IMR-90 (cell line): ENCODE measurements around the gene INPP5F. TPM values are rescaled to one million over a fixed set of nuclear protein-coding genes. Genes with fewer than 3 reads are reported as not detected.

ENCODE experiments used
- ATAC-seq: fragments of 200-7000 bp; cut with Tn5 transposase; 2 replicates; pipeline ENCODE4 v1.9.1; 2020; ENCODE audit warnings: low read depth, mild to moderate bottlenecking, moderate library complexity
- BruUV-seq: library from RNA; stranded (reverse); fragments of 400-500 nt; replicated peaks from 2 replicates; lab custom pipeline; 2021; lab: Mats Ljungman, UMichigan
- CTCF ChIA-PET: fragments of 300-600 bp; formaldehyde crosslinking; extraction: SDS; loops from one replicate; lab custom pipeline; 2021; ENCODE audit warnings: antibody characterized with exemption; lab: Yijun Ruan, JAX
- POLR2A ChIA-PET: fragments of 300-600 bp; sonication (Branson Sonifier 250); formaldehyde crosslinking; loops from one replicate; lab custom pipeline; 2022; ENCODE audit warnings: antibody characterized with exemption; ENCODE audit not compliant: unreplicated experiment; lab: Charles Lee
- DNase-seq: peaks from one replicate; pipeline ENCODE4 v3.0.0; 2013
- H2AFZ ChIP-seq: replicated peaks from 2 replicates; pipeline ENCODE3; 2013; ENCODE audit warnings: low read length, mild to moderate bottlenecking; ENCODE audit not compliant: poor library complexity
- H2AK5ac ChIP-seq: 2 replicates; pipeline ENCODE4 v1.6.1; 2013; ENCODE audit warnings: low read depth, low read length, inconsistent platforms
- H2AK9ac ChIP-seq: replicated peaks from 2 replicates; pipeline ENCODE3; 2013; ENCODE audit warnings: mild to moderate bottlenecking, low read depth, low read length, moderate library complexity; ENCODE audit not compliant: poor library complexity
- H2BK120ac ChIP-seq: 2 replicates; pipeline ENCODE4 v1.6.1; 2013; ENCODE audit warnings: low read depth, low read length, inconsistent platforms
- H2BK15ac ChIP-seq: 3 replicates; pipeline ENCODE4 v1.6.1; 2013; ENCODE audit warnings: low read depth, low read length, inconsistent platforms
- H2BK20ac ChIP-seq: 2 replicates; pipeline ENCODE4 v1.6.1; 2013; ENCODE audit warnings: low read depth, mild to moderate bottlenecking, inconsistent platforms, low read length, moderate library complexity
- H2BK5ac ChIP-seq: 2 replicates; pipeline ENCODE4 v1.6.1; 2013; ENCODE audit warnings: mild to moderate bottlenecking, low read depth, low read length, inconsistent platforms; ENCODE audit not compliant: poor library complexity, severe bottlenecking
- H3K14ac ChIP-seq: replicated peaks from 2 replicates; pipeline ENCODE4 v1.6.1; 2013; ENCODE audit warnings: low read depth, low read length, inconsistent platforms
- H3K18ac ChIP-seq: 2 replicates; pipeline ENCODE4 v1.6.1; 2013; ENCODE audit warnings: low read depth, low read length, control low read depth
- H3K23ac ChIP-seq: 2 replicates; pipeline ENCODE4 v1.6.1; 2013; ENCODE audit warnings: low read depth, low read length, inconsistent platforms
- H3K27ac ChIP-seq: 2 replicates; pipeline ENCODE4 v1.5.1; 2013; ENCODE audit warnings: mild to moderate bottlenecking, control low read depth, low read length; ENCODE audit not compliant: insufficient read depth
- H3K27me3 ChIP-seq: 2 replicates; pipeline ENCODE4 v1.6.1; 2013; ENCODE audit warnings: low read length; ENCODE audit not compliant: control insufficient read depth, insufficient read depth
- H3K36me3 ChIP-seq: 2 replicates; pipeline ENCODE4 v1.6.1; 2013; ENCODE audit warnings: low read length, mixed read lengths; ENCODE audit not compliant: control insufficient read depth, insufficient read depth
- H3K4ac ChIP-seq: 2 replicates; pipeline ENCODE4 v1.6.1; 2013; ENCODE audit warnings: low read depth, low read length, inconsistent platforms
- H3K4me1 ChIP-seq: 2 replicates; pipeline ENCODE4 v1.6.1; 2013; ENCODE audit warnings: low read length, mixed read lengths; ENCODE audit not compliant: control insufficient read depth, insufficient read depth
- H3K4me2 ChIP-seq: 2 replicates; pipeline ENCODE4 v1.6.1; 2013; ENCODE audit warnings: low read depth, mild to moderate bottlenecking, control low read depth, low read length, moderate library complexity
- H3K4me3 ChIP-seq: 2 replicates; pipeline ENCODE4 v1.5.1; 2013; ENCODE audit warnings: low read depth, mild to moderate bottlenecking, control low read depth, low read length, moderate library complexity; ENCODE audit not compliant: insufficient read depth
- H3K56ac ChIP-seq: 2 replicates; pipeline ENCODE4 v1.6.1; 2013; ENCODE audit warnings: low read length, inconsistent platforms; ENCODE audit not compliant: insufficient read depth; ENCODE audit errors: extremely low read depth
- H3K79me1 ChIP-seq, 2 experiments: 2 replicates each; pipeline ENCODE4 v1.6.1; 2013; ENCODE audit warnings: low read length in 2 of 2, inconsistent platforms in 1 of 2, low read depth in 1 of 2
- H3K9ac ChIP-seq: 2 replicates; pipeline ENCODE4 v1.6.1; 2013; ENCODE audit warnings: low read depth, low read length, control low read depth
- H3K9me1 ChIP-seq: 2 replicates; pipeline ENCODE4 v1.6.1; 2013; ENCODE audit warnings: low read length, inconsistent platforms; ENCODE audit not compliant: insufficient read depth
- H3K9me3 ChIP-seq: 2 replicates; pipeline ENCODE4 v1.6.1; 2013; ENCODE audit warnings: low read length; ENCODE audit not compliant: control insufficient read depth, insufficient read depth
- H4K20me1 ChIP-seq: 2 replicates; pipeline ENCODE4 v1.6.1; 2013; ENCODE audit warnings: low read length, inconsistent platforms; ENCODE audit not compliant: insufficient read depth
- H4K5ac ChIP-seq: 2 replicates; pipeline ENCODE4 v1.6.1; 2013; ENCODE audit warnings: mild to moderate bottlenecking, low read depth, low read length, control low read depth
- H4K8ac ChIP-seq, 2 experiments: 2 replicates each; pipeline ENCODE4 v1.6.1; 2013; ENCODE audit warnings: low read depth in 2 of 2, low read length in 2 of 2, control low read depth in 1 of 2, inconsistent platforms in 1 of 2
- H4K91ac ChIP-seq: 2 replicates; pipeline ENCODE4 v1.6.1; 2013; ENCODE audit warnings: low read depth, low read length, inconsistent platforms; ENCODE audit not compliant: insufficient read depth
- BHLHE40 ChIP-seq: fragments of 150-350 bp; IDR thresholded peaks from 2 replicates; pipeline ENCODE4 v1.6.1; 2016; ENCODE audit warnings: mild to moderate bottlenecking, low read depth, low read length
- CEBPB ChIP-seq: IDR thresholded peaks from 2 replicates; pipeline ENCODE4 v1.6.1; 2012; ENCODE audit warnings: low read depth, low read length, improper control_type of control experiment
- CHD1 ChIP-seq: IDR thresholded peaks from 2 replicates; pipeline ENCODE4 v1.6.1; 2012; ENCODE audit warnings: low read depth, low read length, improper control_type of control experiment
- FOS ChIP-seq: fragments of 150-350 bp; IDR thresholded peaks from 2 replicates; pipeline ENCODE4 v1.6.1; 2016; ENCODE audit warnings: low read depth, low read length
- MAFK ChIP-seq: IDR thresholded peaks from 2 replicates; pipeline ENCODE4 v1.6.1; 2012; ENCODE audit warnings: low read depth, low read length, improper control_type of control experiment
- MAZ ChIP-seq: IDR thresholded peaks from 2 replicates; pipeline ENCODE4 v1.6.1; 2012; ENCODE audit warnings: low read depth, mild to moderate bottlenecking, low read length, improper control_type of control experiment, moderate library complexity, borderline replicate concordance
- MXI1 ChIP-seq: IDR thresholded peaks from 2 replicates; pipeline ENCODE4 v1.6.1; 2012; ENCODE audit warnings: low read depth, mild to moderate bottlenecking, low read length, moderate library complexity, borderline replicate concordance
- NFE2L2 ChIP-seq: fragments of 150-350 bp; IDR thresholded peaks from 2 replicates; pipeline ENCODE4 v1.6.1; 2016; ENCODE audit warnings: low read depth, mild to moderate bottlenecking, low read length
- RAD21 ChIP-seq: IDR thresholded peaks from 2 replicates; pipeline ENCODE4 v1.6.1; 2012; ENCODE audit warnings: low read length, improper control_type of control experiment
- RCOR1 ChIP-seq: IDR thresholded peaks from 2 replicates; pipeline ENCODE4 v1.6.1; 2012; ENCODE audit warnings: mild to moderate bottlenecking, low read length, improper control_type of control experiment; ENCODE audit not compliant: insufficient replicate concordance
- RFX5 ChIP-seq: IDR thresholded peaks from 2 replicates; pipeline ENCODE4 v1.8.0; 2012; ENCODE audit warnings: low read depth, mild to moderate bottlenecking, low read length, moderate library complexity
- SMC3 ChIP-seq: fragments of 150-350 bp; IDR thresholded peaks from 2 replicates; pipeline ENCODE4 v1.6.1; 2016; ENCODE audit warnings: low read depth, mild to moderate bottlenecking, antibody characterized with exemption, low read length, moderate library complexity
- WGBS, 2 experiments: methylation state at CpG; one replicate each; pipeline versions ENCODE4 v1.1.5 to v1.1.7; 2013; ENCODE audit warnings: missing lambda C conversion rate in 2 of 2; ENCODE audit not compliant: insufficient read length in 1 of 2; ENCODE audit errors: extremely low coverage in 2 of 2; 5-methylcytosine and 5-hydroxymethylcytosine counted together
- dilution Hi-C: fragments of 300-500 bp; cut with HindIII; formaldehyde crosslinking; loops from one replicate; pipeline ENCODE4 v1.14.3; 2018; ENCODE audit warnings: low sequenced_read_pairs; ENCODE audit not compliant: unreplicated experiment
- in situ Hi-C: fragments of 300-500 bp; cut with MboI; formaldehyde crosslinking; loops from 3 replicates; pipeline ENCODE4 v1.14.3; 2019; ENCODE audit warnings: low sequenced_read_pairs, inconsistent platforms, mixed read lengths
- intact Hi-C: fragments of 100-400 bp; cut with micrococcal nuclease; formaldehyde crosslinking; loops from 2 replicates; pipeline ENCODE4 v1.10.0; 2022
- polyA plus RNA-seq, 3 experiments: library from polyadenylated mRNA; depleted of rRNA; stranded (reverse); fragments of >200 nt; gene quantifications; 2 replicates each; pipeline ENCODE4 v1.2.3, GENCODE V29; 2012; ENCODE audit warnings: low replicate concordance in 1 of 3
- total RNA-seq: library from RNA; depleted of rRNA; stranded (reverse); fragments of >200 nt; gene quantifications from 2 replicates; pipeline ENCODE4 v1.2.3, GENCODE V29; 2012
- TF ChIP-seq, protein P1 (sequence below): fragments of 150-350 bp; IDR thresholded peaks from 2 replicates; pipeline ENCODE4 v1.6.1; 2017; ENCODE audit warnings: mild to moderate bottlenecking, antibody characterized with exemption, low read length, low read depth
- TF ChIP-seq, protein P2 (sequence below): conservative IDR thresholded peaks from 2 replicates; pipeline ENCODE4 v1.5.1; 2012; ENCODE audit warnings: mild to moderate bottlenecking, low read depth, low read length, improper control_type of control experiment
- TF ChIP-seq, protein P3 (sequence below): fragments of 150-350 bp; IDR thresholded peaks from 2 replicates; pipeline ENCODE4 v1.6.1; 2016; ENCODE audit warnings: low read depth, mild to moderate bottlenecking, low read length, moderate library complexity, borderline replicate concordance

Gene INPP5F
- total and polyA plus RNA-seq, 2 of the 4 experiments (the other 2 are of a cell fraction), result 19.0 to 29.6 TPM

DNA sequence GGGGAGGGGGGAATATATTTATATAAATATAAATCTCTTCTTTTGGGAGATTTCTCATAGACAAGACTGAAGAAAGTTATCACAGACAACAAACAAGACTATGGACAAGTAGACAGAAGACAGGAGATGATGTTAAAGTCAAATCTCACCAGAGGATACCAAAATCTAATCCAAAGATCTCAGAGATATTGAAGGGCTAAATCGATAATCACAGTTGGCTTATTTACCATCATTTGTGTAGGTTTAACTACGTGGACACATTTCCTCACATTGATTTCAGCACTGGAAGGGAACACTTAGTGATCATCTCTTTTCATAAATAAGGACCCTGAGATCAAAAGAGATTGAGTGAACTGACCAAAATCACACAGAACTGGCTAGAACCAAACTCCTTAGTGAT lies 2.7 kb upstream of the INPP5F start:
- H3K79me1 ChIP-seq, result peaks cover 11 to 27% of the 10 kb centered on the region in 2 experiments; a peak in 3 of 4 replicates
- no peak for ATAC-seq
- no TSS peak for BruUV-seq
- H4K91ac ChIP-seq, result no peak overlapping the region
- TF ChIP-seq MXI1, result no peak
- TF ChIP-seq, protein P1, sequence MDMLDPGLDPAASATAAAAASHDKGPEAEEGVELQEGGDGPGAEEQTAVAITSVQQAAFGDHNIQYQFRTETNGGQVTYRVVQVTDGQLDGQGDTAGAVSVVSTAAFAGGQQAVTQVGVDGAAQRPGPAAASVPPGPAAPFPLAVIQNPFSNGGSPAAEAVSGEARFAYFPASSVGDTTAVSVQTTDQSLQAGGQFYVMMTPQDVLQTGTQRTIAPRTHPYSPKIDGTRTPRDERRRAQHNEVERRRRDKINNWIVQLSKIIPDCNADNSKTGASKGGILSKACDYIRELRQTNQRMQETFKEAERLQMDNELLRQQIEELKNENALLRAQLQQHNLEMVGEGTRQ, result no peak
- TF ChIP-seq CEBPB, result no peak
- TF ChIP-seq, protein P2, sequence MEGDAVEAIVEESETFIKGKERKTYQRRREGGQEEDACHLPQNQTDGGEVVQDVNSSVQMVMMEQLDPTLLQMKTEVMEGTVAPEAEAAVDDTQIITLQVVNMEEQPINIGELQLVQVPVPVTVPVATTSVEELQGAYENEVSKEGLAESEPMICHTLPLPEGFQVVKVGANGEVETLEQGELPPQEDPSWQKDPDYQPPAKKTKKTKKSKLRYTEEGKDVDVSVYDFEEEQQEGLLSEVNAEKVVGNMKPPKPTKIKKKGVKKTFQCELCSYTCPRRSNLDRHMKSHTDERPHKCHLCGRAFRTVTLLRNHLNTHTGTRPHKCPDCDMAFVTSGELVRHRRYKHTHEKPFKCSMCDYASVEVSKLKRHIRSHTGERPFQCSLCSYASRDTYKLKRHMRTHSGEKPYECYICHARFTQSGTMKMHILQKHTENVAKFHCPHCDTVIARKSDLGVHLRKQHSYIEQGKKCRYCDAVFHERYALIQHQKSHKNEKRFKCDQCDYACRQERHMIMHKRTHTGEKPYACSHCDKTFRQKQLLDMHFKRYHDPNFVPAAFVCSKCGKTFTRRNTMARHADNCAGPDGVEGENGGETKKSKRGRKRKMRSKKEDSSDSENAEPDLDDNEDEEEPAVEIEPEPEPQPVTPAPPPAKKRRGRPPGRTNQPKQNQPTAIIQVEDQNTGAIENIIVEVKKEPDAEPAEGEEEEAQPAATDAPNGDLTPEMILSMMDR, result no peak
- TF ChIP-seq, protein P3, sequence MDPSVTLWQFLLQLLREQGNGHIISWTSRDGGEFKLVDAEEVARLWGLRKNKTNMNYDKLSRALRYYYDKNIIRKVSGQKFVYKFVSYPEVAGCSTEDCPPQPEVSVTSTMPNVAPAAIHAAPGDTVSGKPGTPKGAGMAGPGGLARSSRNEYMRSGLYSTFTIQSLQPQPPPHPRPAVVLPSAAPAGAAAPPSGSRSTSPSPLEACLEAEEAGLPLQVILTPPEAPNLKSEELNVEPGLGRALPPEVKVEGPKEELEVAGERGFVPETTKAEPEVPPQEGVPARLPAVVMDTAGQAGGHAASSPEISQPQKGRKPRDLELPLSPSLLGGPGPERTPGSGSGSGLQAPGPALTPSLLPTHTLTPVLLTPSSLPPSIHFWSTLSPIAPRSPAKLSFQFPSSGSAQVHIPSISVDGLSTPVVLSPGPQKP, result no peak
- no peak for TF ChIP-seq CHD1
- no peak for TF ChIP-seq SMC3
- no peak for TF ChIP-seq MAZ
- no peak for TF ChIP-seq RFX5
- no peak for TF ChIP-seq MAFK
- TF ChIP-seq RCOR1, result no peak
- no peak for TF ChIP-seq FOS
- no peak for TF ChIP-seq BHLHE40
- TF ChIP-seq NFE2L2, result no peak
- TF ChIP-seq RAD21, result no peak
- H2BK5ac ChIP-seq, result no peak overlapping the region
- no peak overlapping the region for H2AFZ ChIP-seq
- H3K56ac ChIP-seq, result no peak overlapping the region
- H3K14ac ChIP-seq, result no peak overlapping the region
- WGBS, 2 experiments, result no CpG with 5 or more reads among the region's 2 CpGs
- no peak overlapping the region for H2AK5ac ChIP-seq
- no peak overlapping the region for H2BK120ac ChIP-seq
- no peak overlapping the region for H3K27ac ChIP-seq
- no peak overlapping the region for H2AK9ac ChIP-seq
- H3K18ac ChIP-seq, result no peak overlapping the region
- H3K9ac ChIP-seq, result no peak overlapping the region
- H2BK20ac ChIP-seq, result no peak overlapping the region
- 0 out of 2 replicates have a peak, but pooled peaks cover 3% of the 10 kb centered on the region for H3K9me1 ChIP-seq
- H3K4me2 ChIP-seq, result no peak overlapping the region
- H3K23ac ChIP-seq, result no peak overlapping the region
- H3K4ac ChIP-seq, result no peak overlapping the region
- dilution Hi-C loops (no loop called here), intact Hi-C loops (no loop called here), in situ Hi-C loops (no loop called here)
- H4K20me1 ChIP-seq, result no peaks in the 10 kb centered on the region
- no peaks in the 10 kb centered on the region for H3K9me3 ChIP-seq
- POLR2A ChIA-PET, result no interaction called here
- peaks cover 8% of the 10 kb centered on the region for H3K4me1 ChIP-seq
- no peaks in the 10 kb centered on the region for H3K27me3 ChIP-seq
- H3K4me3 ChIP-seq, result no peak overlapping the region
- no peak overlapping the region for H4K5ac ChIP-seq
- CTCF ChIA-PET, result no interaction called here
- no peak overlapping the region for H2BK15ac ChIP-seq
- DNase-seq, result no peak
- H3K36me3 ChIP-seq, result no peaks in the 10 kb centered on the region
- H4K8ac ChIP-seq, result no peak overlapping the region
